ENCODE measurements around the gene CSF2.

DNA sequence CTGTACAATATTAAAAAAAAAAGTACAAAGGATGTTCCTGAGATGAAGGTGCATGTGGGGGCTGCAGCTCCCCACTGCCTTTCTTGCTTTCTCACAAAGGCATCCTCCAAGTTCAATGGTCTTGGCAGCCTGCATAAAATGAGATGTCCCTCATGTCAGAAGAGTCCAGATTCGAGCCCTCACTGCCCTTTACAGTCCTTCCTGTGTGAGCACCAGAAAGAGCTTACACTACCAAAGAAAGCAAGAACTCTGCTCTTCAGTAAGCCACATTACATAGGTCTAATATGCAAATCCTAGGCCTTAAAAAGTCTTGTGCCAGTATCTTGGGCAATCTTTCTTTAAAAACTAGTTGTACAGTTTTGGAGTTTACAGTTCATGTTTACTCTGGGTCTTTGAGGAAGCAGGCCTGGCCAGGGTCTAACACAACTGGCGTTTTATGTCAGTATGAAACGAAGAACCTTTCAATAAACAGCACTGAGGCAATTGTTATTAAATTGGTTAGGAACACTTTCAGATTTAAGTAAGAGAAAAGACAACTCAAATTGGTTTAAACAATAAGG, 36.0 kb downstream of the CSF2 start:
- no peak for TF ChIP-seq POLR2AphosphoS5 (IDR thresholded peaks at IDR 0.05)
- TF ChIP-seq, protein P1, sequence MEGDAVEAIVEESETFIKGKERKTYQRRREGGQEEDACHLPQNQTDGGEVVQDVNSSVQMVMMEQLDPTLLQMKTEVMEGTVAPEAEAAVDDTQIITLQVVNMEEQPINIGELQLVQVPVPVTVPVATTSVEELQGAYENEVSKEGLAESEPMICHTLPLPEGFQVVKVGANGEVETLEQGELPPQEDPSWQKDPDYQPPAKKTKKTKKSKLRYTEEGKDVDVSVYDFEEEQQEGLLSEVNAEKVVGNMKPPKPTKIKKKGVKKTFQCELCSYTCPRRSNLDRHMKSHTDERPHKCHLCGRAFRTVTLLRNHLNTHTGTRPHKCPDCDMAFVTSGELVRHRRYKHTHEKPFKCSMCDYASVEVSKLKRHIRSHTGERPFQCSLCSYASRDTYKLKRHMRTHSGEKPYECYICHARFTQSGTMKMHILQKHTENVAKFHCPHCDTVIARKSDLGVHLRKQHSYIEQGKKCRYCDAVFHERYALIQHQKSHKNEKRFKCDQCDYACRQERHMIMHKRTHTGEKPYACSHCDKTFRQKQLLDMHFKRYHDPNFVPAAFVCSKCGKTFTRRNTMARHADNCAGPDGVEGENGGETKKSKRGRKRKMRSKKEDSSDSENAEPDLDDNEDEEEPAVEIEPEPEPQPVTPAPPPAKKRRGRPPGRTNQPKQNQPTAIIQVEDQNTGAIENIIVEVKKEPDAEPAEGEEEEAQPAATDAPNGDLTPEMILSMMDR (IDR thresholded peaks at IDR 0.05) = no peak
- TF ChIP-seq POLR2A (IDR thresholded peaks at IDR 0.05) = no peak

All from transverse colon (tissue), 4 donors.